Measurements from ENCODE around the gene IQGAP3. TPM values are rescaled to one million over a fixed set of nuclear protein-coding genes. Genes with fewer than 3 reads are reported as not detected.

IQGAP3 gene
- total RNA-seq, 2 experiments from 2014 or later: 13.5 to 14.9 TPM

GRCh38 chr1:156497743-156498431, 74.5 kb downstream of the IQGAP3 start:
- peaks cover 12% of the 10 kb centered on the region for H3K36me3 Mint-ChIP-seq
- H3K4me3 Mint-ChIP-seq: peak overlapping the region; percentile 87
- H3K9me3 Mint-ChIP-seq: no peaks in the 10 kb centered on the region
- H3K27me3 Mint-ChIP-seq: no peaks in the 10 kb centered on the region
- H3K27ac Mint-ChIP-seq: peak overlapping the region; percentile 58
- peaks cover 76% of the 10 kb centered on the region for H3K4me1 Mint-ChIP-seq
- DNase-seq: no peak

GRCh38 chr1:156497078-156497742, 75.2 kb downstream of the IQGAP3 start:
- H3K4me3 Mint-ChIP-seq: peak overlapping the region; percentile 9
- peaks cover 14% of the 10 kb centered on the region for H3K36me3 Mint-ChIP-seq
- DNase-seq: no peak
- H3K27ac Mint-ChIP-seq: peak overlapping the region; percentile 38
- H3K27me3 Mint-ChIP-seq: no peaks in the 10 kb centered on the region
- H3K4me1 Mint-ChIP-seq: peaks cover 76% of the 10 kb centered on the region
- H3K9me3 Mint-ChIP-seq: no peaks in the 10 kb centered on the region

DNA sequence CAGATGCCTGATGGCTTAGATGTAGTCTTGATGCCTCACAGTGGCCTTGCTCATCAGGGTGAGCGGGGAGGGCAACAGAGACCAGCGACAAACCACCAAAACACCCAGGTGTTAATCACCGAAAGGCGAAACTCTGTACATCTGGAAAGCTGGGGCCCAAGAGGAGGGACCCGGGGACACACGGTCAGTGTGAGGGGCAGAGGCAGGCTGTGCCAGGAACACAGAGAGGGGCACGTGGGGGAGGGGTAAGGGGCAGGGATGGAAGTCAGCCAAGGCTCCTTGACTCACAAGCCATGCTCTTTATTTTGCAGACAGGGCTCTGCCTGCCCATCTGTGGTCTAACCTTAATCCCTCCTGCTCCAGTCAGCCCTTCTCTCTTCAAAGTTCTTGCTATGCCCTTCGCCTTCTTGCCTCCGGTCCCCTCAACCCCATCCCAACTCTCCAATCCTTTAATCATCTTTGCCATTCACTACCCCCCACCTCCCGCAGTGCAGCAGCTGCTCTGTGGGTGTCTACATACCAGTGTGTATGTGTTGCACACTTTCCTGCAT, 76.1 kb downstream of the IQGAP3 start:
- Mint-ChIP-seq H3K27ac (peak overlapping the region; percentile 51), H3K4me1 (peaks cover 76% of the 10 kb centered on the region), H3K27me3 (no peaks in the 10 kb centered on the region), H3K36me3 (peaks cover 17% of the 10 kb centered on the region), H3K4me3 (no peak overlapping the region), H3K9me3 (no peaks in the 10 kb centered on the region)
- DNase-seq: no peak

- H3K4me1 Mint-ChIP-seq: peaks cover 83% of the 10 kb centered on the region
- H3K27me3 Mint-ChIP-seq: no peaks in the 10 kb centered on the region
- H3K36me3 Mint-ChIP-seq: peaks cover 17% of the 10 kb centered on the region
- no peak for DNase-seq
- H3K27ac Mint-ChIP-seq: peak overlapping the region; percentile 51
- no peaks in the 10 kb centered on the region for H3K9me3 Mint-ChIP-seq
- H3K4me3 Mint-ChIP-seq: no peak overlapping the region
These were observed 76.8 kb downstream of the IQGAP3 start for GRCh38 chr1:156495401-156496140.

DNA sequence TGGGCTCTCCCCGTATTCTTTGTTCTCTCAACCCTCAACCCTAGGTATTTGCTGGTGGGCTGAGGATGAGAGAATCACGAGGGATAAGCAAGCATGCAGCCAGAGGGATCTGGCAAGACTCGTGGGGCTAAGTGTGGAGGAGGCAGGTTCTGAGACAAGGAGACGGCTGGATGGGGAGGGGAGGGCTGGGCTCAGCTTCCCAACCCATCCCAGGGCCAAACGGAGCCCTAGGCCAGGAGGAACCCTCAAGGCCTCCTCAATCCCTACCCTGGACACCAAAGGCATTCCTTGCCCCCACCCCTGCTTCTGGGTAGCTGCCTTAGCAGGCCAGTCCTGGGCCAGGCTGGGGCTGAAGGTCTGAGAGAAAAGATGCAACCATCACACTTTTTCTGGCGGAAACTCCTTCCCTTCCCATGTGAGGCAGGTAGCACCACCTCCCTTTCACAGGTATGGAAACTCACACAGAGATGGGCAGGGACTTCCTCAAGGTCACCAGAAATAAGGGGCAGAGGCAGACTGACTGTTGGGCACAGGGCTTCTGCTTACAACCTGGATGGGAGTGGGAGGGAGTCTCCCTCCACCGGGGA, 78.0 kb downstream of the IQGAP3 start:
- Mint-ChIP-seq H3K27me3 (no peaks in the 10 kb centered on the region), H3K4me1 (peaks cover 94% of the 10 kb centered on the region), H3K27ac (peak overlapping the region; percentile 69), H3K36me3 (peaks cover 17% of the 10 kb centered on the region), H3K9me3 (no peaks in the 10 kb centered on the region), H3K4me3 (no peak overlapping the region)
- DNase-seq: no peak

DNA sequence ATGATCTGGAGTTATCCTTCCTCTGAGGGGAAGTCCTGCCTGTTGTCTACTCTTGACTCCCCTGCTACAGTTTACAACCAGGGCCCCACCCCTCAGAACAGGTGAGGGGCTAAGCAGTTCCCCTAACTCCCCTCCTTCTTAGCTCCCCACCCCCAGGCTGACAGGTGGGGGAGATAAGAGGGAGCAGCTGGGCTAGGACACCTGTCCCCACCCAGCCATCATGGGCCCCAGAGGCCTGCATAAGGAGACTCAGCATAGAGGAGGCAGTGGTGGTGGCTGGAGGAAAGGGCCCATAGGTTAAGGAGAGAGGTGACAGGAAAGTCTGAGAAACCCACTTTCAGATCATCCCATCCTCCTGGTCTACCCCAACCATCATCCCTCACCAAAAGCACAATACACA, 78.6 kb downstream of the IQGAP3 start:
- H3K36me3 Mint-ChIP-seq: peaks cover 17% of the 10 kb centered on the region
- H3K4me3 Mint-ChIP-seq: no peak overlapping the region
- H3K27me3 Mint-ChIP-seq: no peaks in the 10 kb centered on the region
- no peaks in the 10 kb centered on the region for H3K9me3 Mint-ChIP-seq
- DNase-seq: no peak
- peaks cover 97% of the 10 kb centered on the region for H3K4me1 Mint-ChIP-seq
- peak overlapping the region; percentile 69 for H3K27ac Mint-ChIP-seq

DNA sequence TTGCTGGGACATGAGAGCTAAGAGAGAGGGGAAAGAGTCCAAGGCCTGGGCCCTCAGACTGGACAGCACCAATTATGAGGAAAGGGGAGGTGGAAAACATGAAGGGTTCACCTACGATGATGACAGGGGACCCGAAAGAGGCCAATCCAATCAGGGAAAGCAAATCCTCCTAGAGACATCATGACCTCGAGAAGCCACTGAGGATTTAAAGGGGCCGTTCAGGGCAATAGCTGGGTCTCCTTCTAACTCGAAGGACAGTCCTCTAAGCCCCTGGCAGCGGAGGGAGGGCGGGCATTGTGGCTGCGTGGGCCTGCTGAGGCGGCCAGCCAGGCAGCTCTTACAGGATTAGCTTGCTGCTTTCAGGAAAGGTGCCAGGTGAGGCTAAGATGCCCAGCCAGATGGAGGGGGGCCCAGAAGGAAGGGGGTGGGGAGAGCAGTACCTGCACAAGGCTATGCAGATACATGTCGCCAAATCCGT, 79.2 kb downstream of the IQGAP3 start:
- peak overlapping the region; percentile 82 for H3K27ac Mint-ChIP-seq
- H3K4me1 Mint-ChIP-seq: peaks cover 97% of the 10 kb centered on the region
- no peaks in the 10 kb centered on the region for H3K27me3 Mint-ChIP-seq
- peak overlapping the region; percentile 20 for H3K4me3 Mint-ChIP-seq
- DNase-seq: no peak
- H3K36me3 Mint-ChIP-seq: peaks cover 17% of the 10 kb centered on the region
- H3K9me3 Mint-ChIP-seq: no peaks in the 10 kb centered on the region

GRCh38 chr1:156492591-156493080, 79.7 kb downstream of the IQGAP3 start:
- no peaks in the 10 kb centered on the region for H3K27me3 Mint-ChIP-seq
- peak overlapping the region; percentile 82 for H3K27ac Mint-ChIP-seq
- peak; percentile 41 for DNase-seq
- H3K4me1 Mint-ChIP-seq: peaks cover 97% of the 10 kb centered on the region
- peak overlapping the region; percentile 20 for H3K4me3 Mint-ChIP-seq
- H3K36me3 Mint-ChIP-seq: peaks cover 17% of the 10 kb centered on the region
- no peaks in the 10 kb centered on the region for H3K9me3 Mint-ChIP-seq

GRCh38 chr1:156492013-156492590, 80.3 kb downstream of the IQGAP3 start:
- Mint-ChIP-seq H3K27me3 (no peaks in the 10 kb centered on the region), H3K4me3 (peak overlapping the region; percentile 20), H3K36me3 (peaks cover 17% of the 10 kb centered on the region), H3K9me3 (no peaks in the 10 kb centered on the region), H3K4me1 (peaks cover 97% of the 10 kb centered on the region), H3K27ac (peak overlapping the region; percentile 82)
- no peak for DNase-seq

DNA sequence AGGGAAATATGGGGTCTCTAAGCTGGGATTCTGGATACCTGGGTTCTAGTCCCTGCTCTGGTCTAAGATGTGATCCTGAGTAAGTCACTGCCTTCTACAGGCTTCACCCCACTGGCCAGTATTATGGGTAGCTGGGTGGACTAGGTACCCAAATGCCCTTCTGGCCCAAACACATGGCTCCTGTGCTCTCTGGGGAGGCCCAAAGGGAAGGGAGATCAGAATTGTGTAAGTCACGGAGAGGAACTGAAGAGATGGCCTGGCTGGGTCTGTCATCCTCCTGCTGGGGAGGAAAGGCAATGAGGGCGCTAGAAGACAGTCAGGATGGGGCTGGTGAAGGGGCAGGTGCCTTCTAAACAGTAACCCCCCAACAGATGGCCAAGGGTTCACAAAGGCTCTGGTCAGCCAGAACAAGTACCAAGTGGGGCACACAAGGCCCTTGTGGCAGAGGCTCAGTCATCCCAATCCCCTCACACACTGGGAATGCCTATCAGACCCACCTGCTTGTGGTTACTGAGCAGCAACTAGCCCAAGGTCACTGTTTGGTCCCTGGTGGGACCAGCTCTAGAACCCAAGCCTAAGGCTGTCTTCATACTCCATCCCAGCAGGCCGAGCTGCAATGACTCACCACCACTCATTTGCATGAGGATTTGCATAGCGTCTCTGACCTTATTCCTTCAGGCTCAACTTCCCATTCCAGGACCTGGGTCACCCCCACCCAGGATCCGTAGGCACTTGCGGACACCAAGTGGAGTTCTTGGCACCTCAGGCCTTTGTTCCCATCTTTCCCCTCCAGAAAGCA, 81.0 kb downstream of the IQGAP3 start:
- Mint-ChIP-seq H3K9me3 (no peaks in the 10 kb centered on the region), H3K27me3 (no peaks in the 10 kb centered on the region), H3K4me3 (peak overlapping the region; percentile 10), H3K27ac (peak overlapping the region; percentile 76), H3K36me3 (peaks cover 17% of the 10 kb centered on the region), H3K4me1 (peaks cover 96% of the 10 kb centered on the region)
- no peak for DNase-seq

DNA sequence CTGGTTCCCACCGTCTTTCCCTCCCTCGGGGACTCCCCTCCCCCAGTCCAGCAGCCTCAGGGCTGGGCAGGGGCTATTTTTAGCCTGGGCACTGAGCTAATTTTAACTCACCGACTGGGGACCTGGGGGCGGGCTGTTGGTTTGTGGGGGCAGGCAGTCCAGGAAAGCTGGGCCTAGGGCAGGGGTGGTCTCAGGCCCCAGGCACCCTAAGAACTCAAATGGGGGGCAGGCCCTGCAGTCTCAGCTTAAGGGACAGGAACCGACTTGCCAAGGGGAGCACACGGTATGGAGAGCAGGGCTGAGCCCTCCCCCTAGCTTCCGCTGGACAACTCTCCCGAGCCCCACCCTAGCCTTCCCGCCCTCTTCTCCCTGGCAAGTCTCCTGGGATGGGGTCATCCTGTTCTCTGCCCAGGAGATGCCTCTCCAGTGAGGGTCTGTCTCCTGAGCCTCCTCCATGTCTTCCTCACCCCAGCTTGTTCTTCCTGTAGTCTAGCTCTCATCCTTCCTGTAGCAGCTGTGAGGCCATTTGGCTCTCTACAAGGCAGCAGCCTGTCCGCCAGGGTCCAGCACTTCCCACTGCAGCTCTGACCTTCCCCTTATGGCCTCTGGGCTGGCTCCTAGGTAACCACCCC, 81.8 kb downstream of the IQGAP3 start:
- Mint-ChIP-seq H3K36me3 (peaks cover 20% of the 10 kb centered on the region), H3K4me3 (peak overlapping the region; percentile 64), H3K9me3 (no peaks in the 10 kb centered on the region), H3K27me3 (no peaks in the 10 kb centered on the region), H3K4me1 (peaks cover 90% of the 10 kb centered on the region), H3K27ac (peak overlapping the region; percentile 76)
- DNase-seq: no peak

GRCh38 chr1:156489935-156490293, 82.5 kb downstream of the IQGAP3 start:
- no peak for DNase-seq
- H3K4me1 Mint-ChIP-seq: peaks cover 85% of the 10 kb centered on the region
- H3K27me3 Mint-ChIP-seq: no peaks in the 10 kb centered on the region
- H3K4me3 Mint-ChIP-seq: peak overlapping the region; percentile 64
- H3K9me3 Mint-ChIP-seq: no peaks in the 10 kb centered on the region
- peak overlapping the region; percentile 76 for H3K27ac Mint-ChIP-seq
- peaks cover 16% of the 10 kb centered on the region for H3K36me3 Mint-ChIP-seq

- Mint-ChIP-seq H3K27ac (peak overlapping the region; percentile 76), H3K4me3 (peak overlapping the region; percentile 58), H3K4me1 (peaks cover 81% of the 10 kb centered on the region), H3K27me3 (no peaks in the 10 kb centered on the region), H3K36me3 (peaks cover 14% of the 10 kb centered on the region), H3K9me3 (no peaks in the 10 kb centered on the region)
- DNase-seq: peak; percentile 58
These were observed 83.0 kb downstream of the IQGAP3 start for GRCh38 chr1:156489166-156489934.

All from activated naive CD8-positive, alpha-beta T cell treated with anti-CD3 and anti-CD28 coated beads for 36 hours (primary cell).